ENCODE data around the gene MTA2. TPM values are rescaled to one million over a fixed set of nuclear protein-coding genes. Genes with fewer than 3 reads are reported as not detected.
"Not testable (repeated sequence)": the region's sequence is repeated elsewhere in the genome, so short reads cannot be mapped to it uniquely, and the experiment has no call there.

MTA2 gene
- total RNA-seq, 1 donor from 2014 or later, result 203 TPM

DNA sequence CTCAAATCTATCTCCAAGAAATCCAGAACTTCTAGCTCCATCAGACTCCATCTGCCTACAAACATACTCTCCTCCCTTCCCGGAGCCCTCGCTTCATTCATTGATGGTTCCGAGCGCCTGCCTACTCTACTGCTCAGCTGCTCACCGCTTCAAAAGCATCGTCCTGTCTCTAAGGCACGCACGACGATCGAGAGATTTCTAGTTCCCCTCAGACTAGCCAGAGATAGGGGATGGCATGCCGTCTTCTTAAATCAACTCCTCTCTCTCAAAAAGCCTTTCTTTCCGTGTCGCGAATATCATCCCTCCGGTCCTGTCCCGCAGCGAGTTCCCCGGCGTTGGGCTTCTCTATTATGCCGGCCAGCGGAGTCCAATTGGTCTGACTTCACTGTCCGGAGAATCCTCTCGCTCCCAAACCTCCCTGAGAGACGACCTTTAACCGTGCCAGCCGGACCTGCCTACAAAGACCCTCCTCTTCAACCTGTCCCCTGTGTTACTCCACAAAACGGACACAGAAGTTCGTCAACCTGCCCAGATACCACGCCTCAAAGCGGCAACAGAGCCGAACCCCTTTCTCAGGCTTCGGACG lies 28.6 kb downstream of the MTA2 start:
- peaks cover 21% of the 10 kb centered on the region for H3K36me3 Mint-ChIP-seq (ENCODE audit: low read depth)
- no peak for DNase-seq (ENCODE audit: low read depth, low spot score)
- peaks cover 53% of the 10 kb centered on the region for H3K4me1 Mint-ChIP-seq

DNA sequence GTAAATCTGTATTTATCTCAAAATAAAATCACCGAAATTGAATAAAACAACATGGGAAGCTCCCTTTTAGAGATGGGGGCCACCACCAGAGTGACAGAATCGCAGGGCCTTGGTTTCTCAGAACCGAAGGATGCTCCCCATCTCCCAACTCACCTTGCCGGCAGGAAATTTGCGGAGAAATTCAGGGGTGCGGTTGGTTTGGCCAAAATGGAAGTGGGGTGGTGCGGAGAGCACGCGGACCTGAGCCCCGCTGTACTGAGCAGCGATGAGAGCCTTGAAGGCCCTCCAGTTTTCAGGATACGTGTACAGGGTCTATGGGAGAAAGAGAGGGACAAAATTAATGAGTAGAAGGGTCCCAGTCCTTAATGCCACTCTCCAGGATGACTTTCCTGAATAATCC lies 29.2 kb downstream of the MTA2 start:
- Mint-ChIP-seq H3K36me3 (ENCODE audit: low read depth) (peaks cover 21% of the 10 kb centered on the region), H3K9me3 (no peaks in the 10 kb centered on the region), H3K27ac (ENCODE audit: unreplicated experiment) (peak overlapping the region; percentile 22), H3K4me3 (peak overlapping the region; percentile 99), H3K27me3 (ENCODE audit: low read depth) (no peaks in the 10 kb centered on the region), H3K4me1 (peaks cover 53% of the 10 kb centered on the region)
- TF ChIP-seq, protein P1, sequence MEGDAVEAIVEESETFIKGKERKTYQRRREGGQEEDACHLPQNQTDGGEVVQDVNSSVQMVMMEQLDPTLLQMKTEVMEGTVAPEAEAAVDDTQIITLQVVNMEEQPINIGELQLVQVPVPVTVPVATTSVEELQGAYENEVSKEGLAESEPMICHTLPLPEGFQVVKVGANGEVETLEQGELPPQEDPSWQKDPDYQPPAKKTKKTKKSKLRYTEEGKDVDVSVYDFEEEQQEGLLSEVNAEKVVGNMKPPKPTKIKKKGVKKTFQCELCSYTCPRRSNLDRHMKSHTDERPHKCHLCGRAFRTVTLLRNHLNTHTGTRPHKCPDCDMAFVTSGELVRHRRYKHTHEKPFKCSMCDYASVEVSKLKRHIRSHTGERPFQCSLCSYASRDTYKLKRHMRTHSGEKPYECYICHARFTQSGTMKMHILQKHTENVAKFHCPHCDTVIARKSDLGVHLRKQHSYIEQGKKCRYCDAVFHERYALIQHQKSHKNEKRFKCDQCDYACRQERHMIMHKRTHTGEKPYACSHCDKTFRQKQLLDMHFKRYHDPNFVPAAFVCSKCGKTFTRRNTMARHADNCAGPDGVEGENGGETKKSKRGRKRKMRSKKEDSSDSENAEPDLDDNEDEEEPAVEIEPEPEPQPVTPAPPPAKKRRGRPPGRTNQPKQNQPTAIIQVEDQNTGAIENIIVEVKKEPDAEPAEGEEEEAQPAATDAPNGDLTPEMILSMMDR (conservative IDR thresholded peaks at IDR 0.05), result no peak
- DNase-seq (ENCODE audit: low read depth, low spot score), result no peak

More for the DNA sequence above, 28.6 kb downstream of the MTA2 start:
- H3K27me3 Mint-ChIP-seq (ENCODE audit: low read depth), result no peaks in the 10 kb centered on the region
- TF ChIP-seq, protein P1 (conservative IDR thresholded peaks at IDR 0.05), result no peak
- H3K27ac Mint-ChIP-seq (ENCODE audit: unreplicated experiment), result peak overlapping the region; percentile 99
- H3K4me3 Mint-ChIP-seq, result peak overlapping the region; percentile 99
- H3K9me3 Mint-ChIP-seq, result no peaks in the 10 kb centered on the region

DNA sequence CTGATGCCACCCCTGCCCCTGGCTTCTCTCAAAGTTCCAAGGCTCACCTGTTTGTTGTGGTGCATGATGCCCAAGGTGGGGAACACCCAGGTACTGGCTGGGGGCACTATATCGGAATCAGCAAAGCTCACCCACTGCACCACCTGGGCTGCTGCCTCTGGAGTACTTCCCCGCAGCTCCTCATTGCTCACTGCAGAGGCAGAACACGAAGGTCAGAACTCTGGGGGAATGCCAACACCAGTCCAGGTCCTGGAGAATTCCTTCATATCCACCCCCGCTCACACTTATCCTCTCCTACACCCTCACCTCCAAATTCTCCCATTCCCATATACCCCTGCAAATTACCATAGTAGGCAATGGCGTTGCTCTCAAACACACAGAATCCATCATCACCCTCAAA lies 30.2 kb downstream of the MTA2 start:
- Mint-ChIP-seq H3K36me3 (ENCODE audit: low read depth) (peaks cover 24% of the 10 kb centered on the region), H3K4me1 (peaks cover 59% of the 10 kb centered on the region), H3K4me3 (peak overlapping the region; percentile 99)
- not testable (repeated sequence) for H3K27me3 Mint-ChIP-seq (ENCODE audit: low read depth); H3K27ac Mint-ChIP-seq (ENCODE audit: unreplicated experiment); H3K9me3 Mint-ChIP-seq; DNase-seq (ENCODE audit: low read depth, low spot score)

DNA sequence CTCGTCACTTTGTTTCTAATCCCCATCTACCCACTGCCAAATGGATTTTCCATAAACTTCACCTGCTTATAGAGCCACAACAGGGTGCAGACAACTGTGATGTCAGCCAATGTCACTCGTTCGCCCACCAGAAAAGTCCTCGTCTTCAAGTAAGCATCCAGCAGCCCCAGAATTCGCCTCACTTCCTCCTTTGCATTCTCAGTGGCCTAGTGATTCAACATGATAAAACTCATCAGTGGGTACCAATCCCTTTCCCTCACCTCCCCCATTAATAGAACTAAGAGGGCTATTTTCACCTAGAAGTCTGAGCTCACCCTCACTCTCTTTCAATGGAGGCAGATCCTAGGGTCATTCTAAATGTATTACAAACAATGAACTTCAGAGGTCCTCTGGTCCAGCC lies 30.8 kb downstream of the MTA2 start:
- Mint-ChIP-seq H3K4me1 (peaks cover 59% of the 10 kb centered on the region), H3K4me3 (peak overlapping the region; percentile 99), H3K36me3 (ENCODE audit: low read depth) (peaks cover 28% of the 10 kb centered on the region)
- not testable (repeated sequence) for H3K27ac Mint-ChIP-seq (ENCODE audit: unreplicated experiment); H3K9me3 Mint-ChIP-seq; H3K27me3 Mint-ChIP-seq (ENCODE audit: low read depth); DNase-seq (ENCODE audit: low read depth, low spot score)

- H3K27me3 Mint-ChIP-seq (ENCODE audit: low read depth), result no peaks in the 10 kb centered on the region
- no peaks in the 10 kb centered on the region for H3K9me3 Mint-ChIP-seq
- H3K36me3 Mint-ChIP-seq (ENCODE audit: low read depth), result peaks cover 31% of the 10 kb centered on the region
- no peak for DNase-seq (ENCODE audit: low read depth, low spot score)
- peaks cover 54% of the 10 kb centered on the region for H3K4me1 Mint-ChIP-seq
- H3K4me3 Mint-ChIP-seq, result peak overlapping the region; percentile 71
- TF ChIP-seq, protein P1 (conservative IDR thresholded peaks at IDR 0.05), result no peak
- H3K27ac Mint-ChIP-seq (ENCODE audit: unreplicated experiment), result no peak overlapping the region
Observed at GRCh38 chr11:62569611-62570010, 32.1 kb downstream of the MTA2 start.

DNA sequence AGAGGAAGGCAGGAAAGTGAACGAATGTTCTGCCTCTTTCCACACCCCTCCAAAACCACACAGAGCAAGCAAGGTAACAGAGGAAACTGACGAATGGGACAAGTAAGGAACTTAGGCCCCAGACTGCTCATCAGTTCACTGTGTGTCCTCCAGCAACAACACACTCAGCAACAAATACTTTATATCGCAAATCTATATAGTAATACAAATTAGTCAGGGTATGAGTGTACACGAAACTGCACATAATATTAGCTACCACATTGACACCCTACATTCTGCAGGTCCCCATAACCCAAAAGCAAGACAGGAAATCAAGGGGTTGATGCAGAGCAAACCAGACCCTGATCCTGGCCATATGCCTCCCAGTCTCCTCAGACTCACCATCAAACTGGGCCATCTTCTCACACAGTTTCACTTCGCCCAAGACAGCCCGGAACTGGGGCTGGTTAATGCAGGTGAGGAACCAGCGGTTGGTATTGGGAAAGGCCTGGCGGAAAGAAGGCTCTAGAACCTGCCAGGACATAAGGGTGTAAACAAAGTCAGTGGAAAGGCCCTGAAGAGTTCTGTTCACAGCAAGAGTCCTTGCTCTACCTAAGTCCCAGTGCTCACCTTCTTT lies 34.5 kb downstream of the MTA2 start:
- Mint-ChIP-seq H3K9me3 (no peaks in the 10 kb centered on the region), H3K4me1 (peaks cover 36% of the 10 kb centered on the region), H3K27me3 (ENCODE audit: low read depth) (no peaks in the 10 kb centered on the region), H3K4me3 (peak overlapping the region; percentile 41), H3K27ac (ENCODE audit: unreplicated experiment) (no peak overlapping the region), H3K36me3 (ENCODE audit: low read depth) (peaks cover 28% of the 10 kb centered on the region)
- no peak for DNase-seq (ENCODE audit: low read depth, low spot score)
- TF ChIP-seq, protein P1 (conservative IDR thresholded peaks at IDR 0.05), result no peak

All from neural crest cell (in vitro differentiated cells).